Tibial artery (tissue), 4 donors: ENCODE results near the gene SAV1.
"Not testable (repeated sequence)": the region's sequence is repeated elsewhere in the genome, so short reads cannot be mapped to it uniquely, and the experiment has no call there.

Experiments
- DNase-seq, 2 donors: peaks; one replicate each; pipeline ENCODE4 v3.0.0-alpha.2; 2019
- H3K27ac ChIP-seq, 2 donors: fragments of 200-600 bp; sonication (generic) in 1 of 2; 1 replicate in 1 of 2; 2 replicates in 1 of 2; pipeline ENCODE4 v1.5.1; 2018 to 2019; ENCODE audit warnings: mild to moderate bottlenecking in 1 of 2
- H3K27me3 ChIP-seq, 2 donors: fragments of 200-600 bp; sonication (generic) in 1 of 2; one replicate each; pipeline versions ENCODE4 v1.5.1 to v1.6.0; 2016 to 2019
- H3K36me3 ChIP-seq, 3 donors: fragments of 200-600 bp; sonication (generic) in 2 of 3; one replicate each; pipeline ENCODE4 v1.5.1; 2016 to 2019; ENCODE audit warnings: mild to moderate bottlenecking in 2 of 3
- H3K4me1 ChIP-seq, 4 donors: fragments of 200-600 bp; sonication (generic) in 2 of 4; 1 replicate in 3 of 4; 2 replicates in 1 of 4; pipeline ENCODE4 v1.5.1; 2016 to 2019
- H3K4me3 ChIP-seq, 2 donors: fragments of 200-600 bp; sonication (generic) in 1 of 2; 1 replicate in 1 of 2; 2 replicates in 1 of 2; pipeline ENCODE4 v1.5.1; 2018 to 2019; ENCODE audit warnings: mild to moderate bottlenecking in 2 of 2
- H3K9me3 ChIP-seq, 3 donors: fragments of 200-600 bp; sonication (generic) in 1 of 3; one replicate each; pipeline ENCODE4 v1.5.1; 2016 to 2019
- CTCF ChIP-seq, 2 experiments: fragments of 200-600 bp in 1 of 2; fragments of 450-650 bp in 1 of 2; IDR thresholded peaks; one replicate each; pipeline ENCODE4 v1.5.1; 2017 to 2019; ENCODE audit warnings: antibody characterized with exemption in 2 of 2, mild to moderate bottlenecking in 1 of 2, moderate library complexity in 1 of 2
- intact Hi-C: fragments of 100-400 bp; cut with DNase I; formaldehyde crosslinking; loops from one replicate; pipeline ENCODE4 v1.15.0; 2023; ENCODE audit warnings: low total_unique reads

SAV1 gene

GRCh38 chr14:50647753-50648152 is 20.4 kb downstream of the SAV1 start:
- Histone ChIP-seq H3K27ac (no peak overlapping the region), H3K9me3 (no peaks in the 10 kb centered on the region), H3K4me3 (no peak overlapping the region), H3K4me1 (peaks cover 0 to 40% (median 9%) of the 10 kb centered on the region in 4 donors), H3K27me3 (no peaks in the 10 kb centered on the region), H3K36me3 (peaks cover 0 to 3% (median 0%) of the 10 kb centered on the region in 3 donors)
- no peak for DNase-seq
- intact Hi-C loops, result no loop called here
- no peak for TF ChIP-seq CTCF (IDR thresholded peaks at IDR 0.05)

GRCh38 chr14:50647282-50647681 is 20.8 kb downstream of the SAV1 start:
- DNase-seq, result no peak
- intact Hi-C loops, result no loop called here

GRCh38 chr14:50635141-50635540 is 33.0 kb downstream of the SAV1 start:
- peaks cover 15 to 40% (median 39%) of the 10 kb centered on the region in 3 donors for H3K36me3 ChIP-seq
- DNase-seq, result no peak
- TF ChIP-seq CTCF (IDR thresholded peaks at IDR 0.05), result no peak
- peaks cover 0 to 7% (median 0%) of the 10 kb centered on the region in 4 donors for H3K4me1 ChIP-seq
- H3K27me3 ChIP-seq, result no peaks in the 10 kb centered on the region
- intact Hi-C loops, result no loop called here
- no peaks in the 10 kb centered on the region for H3K9me3 ChIP-seq
- H3K27ac ChIP-seq, result no peak overlapping the region
- no peak overlapping the region for H3K4me3 ChIP-seq

More at GRCh38 chr14:50647282-50647681, 20.8 kb downstream of the SAV1 start:
- Histone ChIP-seq H3K36me3 (peaks cover 0 to 3% (median 1%) of the 10 kb centered on the region in 3 donors), H3K4me1 (peaks cover 0 to 36% (median 5%) of the 10 kb centered on the region in 4 donors), H3K27ac (no peak overlapping the region), H3K4me3 (no peak overlapping the region), H3K27me3 (no peaks in the 10 kb centered on the region), H3K9me3 (no peaks in the 10 kb centered on the region)
- no peak for TF ChIP-seq CTCF (IDR thresholded peaks at IDR 0.05)

GRCh38 chr14:50633954-50634353 is 34.2 kb downstream of the SAV1 start:
- Histone ChIP-seq H3K36me3 (peaks cover 8 to 39% (median 29%) of the 10 kb centered on the region in 3 donors), H3K27me3 (no peaks in the 10 kb centered on the region), H3K4me1 (peaks cover 0 to 7% (median 0%) of the 10 kb centered on the region in 4 donors), H3K27ac (no peak overlapping the region), H3K9me3 (no peaks in the 10 kb centered on the region), H3K4me3 (no peak overlapping the region)
- no peak for DNase-seq
- no peak for TF ChIP-seq CTCF (IDR thresholded peaks at IDR 0.05)
- intact Hi-C loops, result no loop called here

GRCh38 chr14:50631408-50631821 is 36.7 kb downstream of the SAV1 start:
- no peak for TF ChIP-seq CTCF (IDR thresholded peaks at IDR 0.05)
- Histone ChIP-seq H3K27ac (no peak overlapping the region), H3K27me3 (no peaks in the 10 kb centered on the region), H3K4me1 (peaks cover 0 to 7% (median 0%) of the 10 kb centered on the region in 4 donors), H3K9me3 (no peaks in the 10 kb centered on the region), H3K4me3 (no peak overlapping the region), H3K36me3 (peaks cover 24 to 45% (median 32%) of the 10 kb centered on the region in 3 donors)
- no peak for DNase-seq
- intact Hi-C loops, result no loop called here

- H3K4me1 ChIP-seq, H3K27ac ChIP-seq, H3K4me3 ChIP-seq, intact Hi-C loops, DNase-seq, H3K9me3 ChIP-seq, H3K27me3 ChIP-seq: not testable (repeated sequence)
- peaks cover 18 to 55% (median 25%) of the 10 kb centered on the region in 3 donors for H3K36me3 ChIP-seq
Measured at GRCh38 chr14:50624947-50625346, 43.2 kb downstream of the SAV1 start.
